MCF 10A (cell line): Measurements from ENCODE around the gene AADAC. TPM values are rescaled to one million over a fixed set of nuclear protein-coding genes. Genes with fewer than 3 reads are reported as not detected.

ENCODE experiments used
- BruUV-seq: library from RNA; stranded (reverse); fragments of 400-500 nt; replicated peaks from 2 replicates; lab custom pipeline; 2021; lab: Mats Ljungman, UMichigan
- CTCF ChIA-PET: fragments of 300-600 bp; sonication (Branson Sonifier 250); formaldehyde crosslinking; extraction: SDS; loops from one replicate; lab custom pipeline; 2021; ENCODE audit warnings: antibody characterized with exemption, inconsistent platforms; lab: Yijun Ruan, JAX
- POLR2A ChIA-PET: fragments of 300-600, 350-650 bp; sonication (Branson Sonifier 250); formaldehyde crosslinking; extraction: SDS; loops from one replicate; lab custom pipeline; 2020; ENCODE audit warnings: antibody characterized with exemption, inconsistent platforms; lab: Yijun Ruan, JAX
- DNase-seq: peaks from one replicate; pipeline ENCODE4 v3.0.0-alpha.2; 2018; ENCODE audit not compliant: unreplicated experiment
- H3K27ac Mint-ChIP-seq: one replicate; pipeline ENCODE4 v1.8.0; 2022; ENCODE audit warnings: mild to moderate bottlenecking, low read depth, mixed read lengths; ENCODE audit not compliant: unreplicated experiment
- H3K27me3 Mint-ChIP-seq: one replicate; pipeline ENCODE4 v1.8.0; 2022; ENCODE audit warnings: mixed read lengths; ENCODE audit not compliant: insufficient read depth, unreplicated experiment
- H3K36me3 Mint-ChIP-seq: one replicate; pipeline ENCODE4 v1.8.0; 2022; ENCODE audit warnings: mild to moderate bottlenecking, moderate library complexity, mixed read lengths; ENCODE audit not compliant: insufficient read depth, unreplicated experiment
- H3K4me1 Mint-ChIP-seq: one replicate; pipeline ENCODE4 v1.8.0; 2022; ENCODE audit warnings: mixed read lengths; ENCODE audit not compliant: insufficient read depth, unreplicated experiment
- H3K4me3 Mint-ChIP-seq: one replicate; pipeline ENCODE4 v1.8.0; 2022; ENCODE audit warnings: mild to moderate bottlenecking, moderate library complexity, mixed read lengths; ENCODE audit not compliant: unreplicated experiment
- H3K9me3 Mint-ChIP-seq: one replicate; pipeline ENCODE4 v1.8.0; 2022; ENCODE audit warnings: mixed read lengths; ENCODE audit not compliant: unreplicated experiment
- intact Hi-C: fragments of 100-400 bp; cut with micrococcal nuclease; formaldehyde crosslinking; loops from 2 replicates; pipeline ENCODE4 v1.14.1; 2022
- total RNA-seq: library from RNA; stranded (reverse); gene quantifications from 2 replicates; pipeline ENCODE4 v1.2.3, GENCODE V29; 2022
- TF ChIP-seq, protein P1 (sequence below): fragments of 200-600 bp; IDR thresholded peaks from one replicate; pipeline ENCODE4 v1.8.0; 2022; ENCODE audit warnings: antibody characterized with exemption, mild to moderate bottlenecking; ENCODE audit not compliant: unreplicated experiment

The AADAC gene
- total RNA-seq, 1 experiment from 2014 or later = not detected

DNA sequence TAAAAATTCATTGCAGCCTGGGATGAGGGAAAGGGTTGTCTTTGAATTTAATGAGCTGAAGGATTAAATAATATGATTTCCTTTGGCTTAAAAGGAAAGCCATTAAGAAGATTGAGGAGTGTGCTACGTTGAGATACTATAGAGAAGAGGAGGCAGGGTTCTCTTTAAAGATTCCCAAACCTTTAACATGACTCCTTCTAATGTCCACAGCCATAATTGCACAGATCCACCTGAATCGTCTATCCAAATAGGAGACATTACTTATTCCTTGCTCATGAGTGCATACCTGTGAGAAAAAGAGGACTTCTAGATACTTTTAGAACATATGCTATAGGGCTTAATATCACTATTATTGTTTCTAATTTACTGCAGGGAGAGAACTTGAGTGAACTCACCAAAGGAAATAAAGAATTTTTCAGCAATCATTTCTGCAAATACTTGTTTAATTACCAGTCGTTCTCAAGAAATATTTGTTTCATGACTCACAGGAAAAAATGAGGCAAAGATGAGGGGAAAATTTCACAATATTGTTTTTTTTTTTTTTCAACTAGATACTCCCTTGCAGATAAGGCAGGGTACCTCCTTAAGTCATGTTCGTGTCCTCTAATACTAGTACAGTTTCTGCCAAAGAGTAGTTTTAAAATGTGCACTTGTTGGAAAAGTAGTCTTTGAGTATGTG lies 50.6 kb downstream of the AADAC start:
- no TSS peak for BruUV-seq
- Mint-ChIP-seq H3K36me3 (no peaks in the 10 kb centered on the region), H3K27ac (peak overlapping the region; percentile 18), H3K4me1 (peaks cover 14% of the 10 kb centered on the region), H3K27me3 (no peaks in the 10 kb centered on the region), H3K4me3 (no peak overlapping the region), H3K9me3 (no peaks in the 10 kb centered on the region)
- ChIA-PET POLR2A (interaction anchor here (0.6 kb wide), 2 partner anchors 12 to 722 kb away, joined by 3 to 4 read pairs; no protein-coding TSS in a partner anchor), CTCF (no interaction called here)
- TF ChIP-seq, protein P1, sequence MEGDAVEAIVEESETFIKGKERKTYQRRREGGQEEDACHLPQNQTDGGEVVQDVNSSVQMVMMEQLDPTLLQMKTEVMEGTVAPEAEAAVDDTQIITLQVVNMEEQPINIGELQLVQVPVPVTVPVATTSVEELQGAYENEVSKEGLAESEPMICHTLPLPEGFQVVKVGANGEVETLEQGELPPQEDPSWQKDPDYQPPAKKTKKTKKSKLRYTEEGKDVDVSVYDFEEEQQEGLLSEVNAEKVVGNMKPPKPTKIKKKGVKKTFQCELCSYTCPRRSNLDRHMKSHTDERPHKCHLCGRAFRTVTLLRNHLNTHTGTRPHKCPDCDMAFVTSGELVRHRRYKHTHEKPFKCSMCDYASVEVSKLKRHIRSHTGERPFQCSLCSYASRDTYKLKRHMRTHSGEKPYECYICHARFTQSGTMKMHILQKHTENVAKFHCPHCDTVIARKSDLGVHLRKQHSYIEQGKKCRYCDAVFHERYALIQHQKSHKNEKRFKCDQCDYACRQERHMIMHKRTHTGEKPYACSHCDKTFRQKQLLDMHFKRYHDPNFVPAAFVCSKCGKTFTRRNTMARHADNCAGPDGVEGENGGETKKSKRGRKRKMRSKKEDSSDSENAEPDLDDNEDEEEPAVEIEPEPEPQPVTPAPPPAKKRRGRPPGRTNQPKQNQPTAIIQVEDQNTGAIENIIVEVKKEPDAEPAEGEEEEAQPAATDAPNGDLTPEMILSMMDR = no peak
- DNase-seq = peak; percentile 63
- intact Hi-C loops = no loop called here

DNA sequence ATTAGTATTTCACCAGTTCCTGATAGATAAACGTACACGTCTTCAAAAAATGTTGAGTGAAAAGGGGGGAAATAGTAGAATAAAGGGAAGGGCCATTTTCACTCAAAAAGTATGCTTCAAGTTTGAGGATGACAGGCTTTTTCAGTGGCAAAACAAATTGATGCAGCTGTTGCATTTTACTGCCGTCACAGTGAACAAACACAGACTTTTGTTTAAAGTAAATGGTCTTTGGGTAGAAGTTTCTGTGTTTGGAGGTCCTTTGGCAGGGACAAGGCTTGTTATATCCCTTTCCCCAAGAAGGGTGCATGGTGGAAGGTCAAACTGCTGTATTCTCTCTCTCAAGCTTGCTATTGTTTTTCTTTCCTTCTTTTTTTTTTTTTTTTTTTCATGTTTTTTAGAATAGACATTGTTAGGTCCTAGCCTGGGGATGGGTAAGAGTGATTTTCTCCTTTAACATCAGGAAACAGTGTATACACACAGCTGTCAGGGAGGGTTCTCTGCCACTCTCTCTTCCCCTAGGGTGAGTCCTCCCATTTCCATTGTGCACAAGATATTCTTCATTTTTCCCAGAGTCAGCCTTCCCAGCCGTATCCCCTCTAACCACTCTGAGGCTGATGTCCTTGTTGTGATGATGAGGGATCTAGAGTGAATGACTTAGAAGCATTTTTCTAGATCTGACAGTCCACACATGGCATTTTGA lies 52.9 kb downstream of the AADAC start:
- CTCF ChIA-PET = no interaction called here

DNA sequence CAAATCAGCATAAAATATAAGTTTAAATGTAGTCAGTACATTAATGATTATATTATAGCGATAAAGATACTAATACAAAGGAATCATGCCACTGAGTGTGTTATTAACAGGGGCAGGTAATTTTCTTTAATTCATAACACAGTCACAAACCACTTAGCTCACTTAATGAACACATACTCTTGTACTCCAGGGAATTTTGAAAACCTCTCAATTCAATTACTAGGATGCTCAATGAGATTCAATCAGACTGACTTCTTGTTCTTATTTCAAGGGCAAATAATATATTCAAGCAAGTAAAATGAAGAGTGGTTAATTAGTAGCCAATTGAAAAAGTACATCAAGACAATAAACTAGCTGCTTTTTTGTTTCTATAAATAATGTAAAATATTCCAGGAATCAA lies 53.8 kb downstream of the AADAC start:
- intact Hi-C loops = no loop called here
- H3K4me1 Mint-ChIP-seq = peaks cover 14% of the 10 kb centered on the region
- TF ChIP-seq, protein P1 = no peak
- no peak overlapping the region for H3K4me3 Mint-ChIP-seq
- ChIA-PET POLR2A (no interaction called here), CTCF (interaction anchor here (0.7 kb wide), 2 partner anchors 135 to 640 kb away, joined by 3 read pairs; no protein-coding TSS in a partner anchor)
- H3K27ac Mint-ChIP-seq = no peak overlapping the region
- DNase-seq = no peak
- BruUV-seq = no TSS peak
- no peaks in the 10 kb centered on the region for H3K27me3 Mint-ChIP-seq
- H3K36me3 Mint-ChIP-seq = no peaks in the 10 kb centered on the region
- no peaks in the 10 kb centered on the region for H3K9me3 Mint-ChIP-seq

More for the DNA sequence above, 52.9 kb downstream of the AADAC start:
- H3K36me3 Mint-ChIP-seq = no peaks in the 10 kb centered on the region
- H3K27me3 Mint-ChIP-seq = no peaks in the 10 kb centered on the region
- intact Hi-C loops = no loop called here
- BruUV-seq = no TSS peak
- TF ChIP-seq, protein P1 = no peak
- no peaks in the 10 kb centered on the region for H3K9me3 Mint-ChIP-seq
- H3K4me3 Mint-ChIP-seq = no peak overlapping the region
- DNase-seq = no peak
- POLR2A ChIA-PET = no interaction called here
- H3K4me1 Mint-ChIP-seq = peaks cover 14% of the 10 kb centered on the region
- no peak overlapping the region for H3K27ac Mint-ChIP-seq

DNA sequence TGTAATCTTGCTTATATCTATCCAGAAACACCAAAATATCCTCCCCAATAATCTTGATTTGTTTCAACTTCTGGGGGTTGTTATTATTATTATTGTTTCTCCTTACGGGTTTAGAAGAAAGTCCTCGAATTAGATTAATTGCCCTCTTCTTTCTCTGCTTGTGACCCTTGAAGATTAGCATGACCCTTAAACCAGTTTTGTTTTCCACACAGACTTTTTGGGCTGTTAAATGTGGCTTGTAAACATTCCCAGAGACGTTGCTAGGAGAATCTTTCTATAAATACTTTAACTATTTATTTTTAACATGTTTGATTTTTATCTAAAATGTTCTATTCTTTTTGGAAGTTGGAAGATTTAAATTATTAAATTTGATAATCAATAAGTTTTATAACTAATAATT lies 55.3 kb downstream of the AADAC start:
- POLR2A ChIA-PET = no interaction called here
- Mint-ChIP-seq H3K36me3 (no peaks in the 10 kb centered on the region), H3K4me3 (no peak overlapping the region), H3K27ac (no peak overlapping the region), H3K27me3 (no peaks in the 10 kb centered on the region), H3K4me1 (peaks cover 13% of the 10 kb centered on the region), H3K9me3 (no peaks in the 10 kb centered on the region)
- CTCF ChIA-PET = no interaction called here
- intact Hi-C loops = no loop called here
- TF ChIP-seq, protein P1 = no peak
- no TSS peak for BruUV-seq
- no peak for DNase-seq
